HG02610 (cell line): Measurements from ENCODE around the gene NEU4.
A peak's percentile ranks its signal among the peaks of the same experiment; 100 is the strongest.
"Not testable (repeated sequence)": the region's sequence is repeated elsewhere in the genome, so short reads cannot be mapped to it uniquely, and the experiment has no call there.

Experiments
- ATAC-seq: cut with Tn5 transposase; IDR thresholded peaks from one replicate; pipeline ENCODE4 v1.9.1; 2021; ENCODE audit warnings: mild to moderate bottlenecking, moderate library complexity; ENCODE audit not compliant: unreplicated experiment

Gene NEU4

DNA sequence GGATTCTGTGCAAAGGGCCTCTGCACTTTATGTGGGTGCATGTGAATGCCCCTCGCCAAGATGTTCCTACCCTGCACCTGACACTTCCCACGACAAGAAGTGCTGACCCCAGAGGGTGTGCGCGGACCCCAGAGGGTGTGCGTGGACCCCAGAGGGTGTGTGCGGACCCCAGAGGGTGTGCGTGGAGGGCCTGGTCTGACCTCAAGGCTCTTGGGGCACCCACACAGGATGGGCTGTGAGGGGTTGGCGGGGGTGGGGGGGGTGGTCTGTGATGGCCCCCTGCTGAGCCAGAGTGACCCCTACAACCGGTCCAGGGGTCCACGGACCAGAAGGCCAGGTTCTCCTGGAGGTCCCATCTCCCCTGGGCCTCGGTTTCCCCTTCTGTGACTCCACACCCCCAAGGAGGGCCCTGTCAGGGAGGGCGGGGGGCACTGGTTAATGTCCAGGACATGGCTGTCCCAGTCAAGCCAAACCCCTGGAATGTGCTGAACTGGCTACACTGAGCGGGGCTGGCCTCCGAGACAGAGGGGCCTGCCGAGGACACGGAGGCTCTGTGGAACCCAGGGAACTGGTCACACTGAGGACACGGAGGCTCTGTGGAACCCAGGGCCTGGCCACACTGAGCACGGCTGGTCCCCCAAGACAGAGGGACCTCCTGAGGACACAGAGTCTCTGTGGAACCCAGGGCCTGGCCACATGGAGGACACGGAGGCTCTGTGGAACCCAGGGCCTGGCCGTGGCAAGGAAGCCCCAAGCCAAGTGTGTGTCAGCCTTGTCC is 3.1 kb downstream of the NEU4 start:
- ATAC-seq: no peak

DNA sequence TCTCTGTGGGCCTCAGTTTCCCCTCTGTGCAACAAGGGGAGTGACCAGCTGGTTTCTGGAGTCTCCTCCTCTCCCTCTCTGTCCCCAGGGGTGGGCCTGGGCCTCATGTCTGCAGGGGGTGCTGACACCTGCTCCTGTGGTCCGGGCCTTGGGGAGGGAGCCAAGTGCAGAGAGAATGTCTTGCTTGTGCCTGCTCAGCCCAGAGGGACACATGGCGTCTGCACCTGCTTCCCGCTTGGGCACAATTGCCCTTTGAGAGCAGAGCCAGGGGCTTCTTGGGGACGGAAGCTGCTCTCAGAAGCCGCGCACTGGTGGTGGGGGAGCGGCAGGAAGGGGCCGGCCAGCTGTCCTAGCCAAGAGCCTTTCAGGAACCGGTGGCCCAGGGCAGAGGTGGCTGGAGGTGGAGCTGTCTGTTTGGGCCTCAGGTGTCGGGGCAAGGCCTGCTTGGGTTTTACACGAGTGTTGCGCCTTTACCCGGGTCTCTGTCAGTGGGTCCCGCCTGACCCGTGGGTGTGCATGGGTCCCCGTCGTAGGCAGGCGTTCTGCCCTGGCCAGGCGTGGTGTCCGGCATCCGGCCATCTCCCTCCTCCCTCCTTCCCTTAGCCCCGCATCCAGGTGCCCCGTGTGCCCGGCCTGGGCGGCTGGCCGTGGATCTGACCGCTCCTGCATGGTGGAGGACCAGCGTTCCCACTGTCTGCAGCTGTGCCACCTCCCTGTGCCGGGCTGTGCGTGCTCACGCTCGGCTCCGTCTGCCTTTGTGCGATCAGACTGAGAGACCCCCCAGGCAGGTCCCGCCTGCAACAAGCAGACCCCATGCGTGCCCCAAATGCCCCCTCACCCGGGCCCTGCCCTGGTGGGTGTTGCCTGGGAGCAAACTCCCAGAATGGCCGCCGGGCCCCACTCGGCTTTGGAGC is 4.0 kb downstream of the NEU4 start:
- no peak for ATAC-seq

DNA sequence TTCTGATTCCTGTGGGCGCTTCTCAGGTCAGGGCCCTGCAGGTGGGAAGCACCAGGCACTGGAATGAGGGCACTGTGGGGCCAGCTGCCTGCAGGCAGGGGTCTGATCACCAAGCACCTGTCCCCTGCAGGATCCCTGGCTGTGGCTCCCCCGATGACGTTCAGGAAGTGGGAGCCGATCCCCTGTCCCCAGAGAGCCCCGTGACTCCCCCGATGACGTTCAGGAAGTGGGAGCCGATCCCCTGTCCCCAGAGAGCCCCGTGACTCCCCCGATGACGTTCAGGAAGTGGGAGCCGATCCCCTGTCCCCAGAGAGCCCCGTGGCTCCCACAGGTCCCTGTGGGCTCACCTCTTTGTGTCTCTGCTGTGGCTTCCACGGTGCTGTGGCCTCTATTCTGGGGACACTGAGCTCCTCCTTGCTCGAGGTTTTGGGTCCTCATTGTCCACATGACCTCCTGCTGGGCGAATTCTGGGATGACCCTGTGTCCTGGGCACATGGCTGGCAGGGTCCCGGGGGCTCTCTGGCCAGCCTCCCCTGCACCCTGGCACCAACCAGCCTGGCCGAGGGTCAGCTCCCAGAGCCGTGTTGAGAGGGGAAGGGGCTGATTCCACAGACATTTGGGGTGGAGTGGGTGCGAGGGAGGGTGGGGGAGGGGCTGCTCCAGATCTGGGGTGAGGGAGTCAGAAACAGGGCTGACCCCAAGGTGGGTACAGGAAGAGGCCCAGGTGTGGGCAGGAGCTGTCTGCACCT is 4.8 kb downstream of the NEU4 start:
- ATAC-seq: peak; percentile 33

GRCh38 chr2:241814393-241814642 is 5.3 kb downstream of the NEU4 start:
- no peak for ATAC-seq

DNA sequence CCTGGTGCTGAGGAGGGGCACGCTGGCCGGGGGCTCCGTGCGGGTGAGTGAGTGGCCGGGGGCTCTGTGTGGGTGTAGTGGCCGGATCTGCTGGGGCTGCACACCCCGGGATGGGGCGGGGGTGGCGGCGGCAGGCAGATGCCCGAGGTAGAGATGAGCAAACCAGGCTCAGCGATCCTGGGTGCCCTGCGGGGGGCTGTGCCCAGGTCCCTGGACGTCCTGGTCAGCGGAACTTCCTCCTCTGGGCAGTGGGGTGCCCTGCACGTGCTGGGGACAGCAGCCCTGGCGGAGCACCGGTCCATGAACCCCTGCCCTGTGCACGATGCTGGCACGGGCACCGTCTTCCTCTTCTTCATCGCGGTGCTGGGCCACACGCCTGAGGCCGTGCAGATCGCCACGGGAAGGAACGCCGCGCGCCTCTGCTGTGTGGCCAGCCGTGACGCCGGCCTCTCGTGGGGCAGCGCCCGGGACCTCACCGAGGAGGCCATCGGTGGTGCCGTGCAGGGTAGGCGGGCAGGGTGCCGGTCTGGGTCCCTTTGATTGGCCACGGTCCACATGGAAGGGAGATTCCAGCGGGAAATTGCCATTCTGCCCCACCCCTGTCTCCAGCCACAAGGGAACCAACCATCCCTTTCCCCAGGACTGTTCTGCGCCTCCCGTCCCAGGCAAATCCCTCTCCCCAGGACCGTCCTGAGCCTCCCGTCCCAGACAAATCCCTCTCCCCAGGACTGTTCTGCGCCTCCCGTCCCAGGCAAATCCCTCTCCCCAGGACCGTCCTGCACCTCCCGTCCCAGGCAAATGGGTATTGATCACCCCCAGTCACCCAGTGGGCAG is 5.9 kb downstream of the NEU4 start:
- no peak for ATAC-seq

- no peak for ATAC-seq
Measured at GRCh38 chr2:241815477-241816430, 6.8 kb downstream of the NEU4 start.

- ATAC-seq: no peak
Measured at GRCh38 chr2:241816431-241817121, 7.6 kb downstream of the NEU4 start.

- ATAC-seq: no peak
Measured at GRCh38 chr2:241817126-241817820, 8.3 kb downstream of the NEU4 start.

GRCh38 chr2:241817821-241818215 is 8.8 kb downstream of the NEU4 start:
- not testable (repeated sequence) for ATAC-seq

DNA sequence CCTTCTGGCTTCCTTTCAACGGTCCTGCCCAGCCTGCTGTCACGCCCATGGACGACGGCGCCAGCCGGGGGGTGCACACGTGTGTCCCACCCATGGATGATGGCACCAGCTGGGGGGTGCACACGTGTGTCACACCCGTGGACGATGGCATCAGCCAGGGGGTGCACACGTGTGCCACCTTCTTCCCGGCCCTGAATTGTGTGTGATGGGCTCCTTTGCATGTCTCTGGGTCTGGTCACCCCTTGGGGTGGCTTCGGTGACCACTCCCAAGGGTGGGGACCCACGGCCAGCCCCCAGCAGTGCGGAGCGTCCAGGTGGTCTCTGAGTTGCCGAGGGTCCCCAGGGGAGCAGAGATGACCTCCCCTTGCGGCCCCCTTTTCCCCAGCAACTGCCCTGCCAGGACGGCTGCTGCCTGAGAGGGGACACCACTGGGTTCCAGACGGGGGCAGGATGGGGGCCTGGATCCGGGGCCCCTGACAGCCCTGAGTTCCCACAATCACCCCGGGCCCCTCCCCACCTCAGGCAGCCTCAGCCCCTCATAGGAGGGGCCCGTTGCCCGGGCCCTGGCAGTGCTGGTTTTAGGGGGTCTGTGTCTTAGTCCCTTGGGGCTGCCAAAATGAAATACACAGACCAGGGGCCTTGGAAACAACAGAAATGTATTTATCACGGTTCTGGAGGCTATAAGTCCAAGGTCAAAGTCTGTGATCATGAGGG is 9.4 kb downstream of the NEU4 start:
- ATAC-seq: no peak

GRCh38 chr2:241818943-241819270 is 9.9 kb downstream of the NEU4 start:
- no peak for ATAC-seq

DNA sequence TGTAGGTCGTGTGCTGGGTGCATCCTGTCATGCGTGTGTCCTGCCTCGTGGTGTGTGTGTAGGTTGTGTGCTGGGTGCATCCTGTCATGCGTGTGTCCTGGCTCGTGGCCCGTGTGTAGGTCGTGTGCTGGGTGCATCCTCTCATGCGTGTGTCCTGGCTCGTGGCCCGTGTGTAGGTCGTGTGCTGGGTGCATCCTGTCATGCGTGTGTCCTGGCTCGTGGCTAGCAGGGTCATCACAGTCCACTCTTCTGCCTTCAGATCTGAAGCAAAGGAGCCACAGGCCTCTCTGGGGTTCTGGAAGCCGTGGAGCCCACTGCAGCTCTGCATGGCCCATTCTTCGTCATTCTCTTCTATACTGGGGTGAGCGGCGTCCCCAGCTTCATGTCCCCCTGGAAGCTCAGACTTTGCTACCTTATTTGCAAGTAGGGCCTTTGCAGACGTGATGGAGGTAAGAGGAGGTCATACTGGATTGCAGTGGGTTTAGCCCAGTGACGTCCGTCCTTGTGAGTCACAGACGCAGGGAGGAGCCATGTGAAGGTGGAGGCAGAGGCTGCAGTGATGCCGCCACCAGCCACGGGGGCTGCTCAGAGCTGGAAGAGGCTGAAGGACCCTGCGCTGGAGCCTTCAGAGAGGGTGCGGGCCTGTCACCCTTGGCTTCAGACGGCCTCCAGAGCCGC is 11.1 kb downstream of the NEU4 start:
- not testable (repeated sequence) for ATAC-seq

DNA sequence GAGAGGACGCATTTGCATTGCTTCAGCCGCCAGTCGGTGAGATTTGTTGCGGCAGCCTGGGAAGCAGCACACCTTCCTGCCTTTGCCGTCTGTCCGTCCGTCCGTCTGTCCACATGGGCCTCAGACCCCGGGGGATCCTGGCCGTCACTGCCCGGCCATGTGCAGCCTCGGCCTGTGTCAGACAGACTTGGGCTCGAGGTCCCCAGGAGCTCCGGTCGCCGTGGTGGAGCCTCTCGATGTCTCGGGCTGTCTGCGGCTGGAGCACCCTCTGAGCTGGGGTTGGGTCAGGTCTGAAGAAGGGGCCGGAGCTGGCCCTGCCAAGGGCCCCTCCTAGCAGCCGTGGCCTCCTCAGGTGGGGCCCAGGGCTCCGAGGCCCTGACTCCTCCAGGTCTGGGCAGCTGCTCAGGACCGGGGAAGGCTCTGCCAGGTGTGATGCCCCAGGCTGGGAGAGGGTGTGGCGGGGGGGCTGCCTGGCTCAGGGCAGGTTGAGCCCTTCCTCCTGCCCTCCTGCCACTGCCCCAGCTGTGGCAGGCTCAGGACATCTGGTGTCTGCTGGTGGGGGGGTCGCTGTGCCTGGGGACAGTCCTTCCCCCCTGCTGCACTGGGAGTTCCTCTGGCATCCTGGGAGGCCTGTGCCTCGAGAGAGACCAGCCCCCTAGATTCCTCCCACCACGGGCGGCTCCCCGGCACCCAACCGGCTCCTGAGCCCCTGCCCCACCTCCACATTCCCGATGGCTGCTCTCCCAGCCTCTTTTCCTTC is 11.8 kb downstream of the NEU4 start:
- ATAC-seq: no peak

DNA sequence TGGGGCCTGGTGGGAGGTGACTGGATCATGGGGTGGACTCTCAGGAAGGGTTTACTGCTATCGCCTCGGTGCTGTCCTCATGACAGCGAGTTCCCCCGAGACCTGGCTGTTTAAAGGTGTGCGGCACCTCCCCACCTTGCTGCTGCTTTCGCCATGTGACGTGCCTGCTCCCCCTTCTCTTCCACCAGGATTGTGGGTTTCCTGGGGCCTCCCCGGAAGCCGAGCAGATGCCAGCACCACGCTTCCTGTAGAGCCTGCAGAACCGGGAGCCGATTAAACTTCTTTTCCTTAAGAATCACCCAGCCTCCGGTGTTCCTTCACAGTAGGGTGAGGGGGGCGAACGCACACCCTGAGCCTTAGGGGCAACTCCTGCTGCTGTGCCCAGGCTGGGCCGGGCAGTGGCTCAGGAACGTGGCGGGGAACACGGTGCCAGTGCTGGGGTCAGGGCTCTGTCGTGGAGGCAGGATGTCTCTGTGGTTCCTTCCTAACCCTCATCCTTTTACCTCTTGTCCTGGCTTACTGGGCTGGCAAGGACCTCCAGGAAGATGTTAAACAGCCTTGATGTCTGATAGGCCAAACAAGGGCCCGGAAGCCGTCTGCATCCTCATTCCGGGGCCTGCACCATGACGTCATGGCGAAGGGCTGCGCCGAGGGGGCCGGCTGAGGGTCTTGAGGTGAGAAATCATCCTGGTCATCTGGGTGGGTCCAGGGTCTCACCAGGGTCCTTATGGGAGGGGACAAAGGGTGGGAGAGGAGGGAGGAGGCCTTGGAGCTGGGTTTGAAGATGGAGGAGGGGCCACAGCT is 12.7 kb downstream of the NEU4 start:
- no peak for ATAC-seq

- no peak for ATAC-seq
Measured at GRCh38 chr2:241822264-241822623, 13.3 kb downstream of the NEU4 start.
